H1 (cell line): Measurements from ENCODE around the gene CHD6. TPM values are rescaled to one million over a fixed set of nuclear protein-coding genes. Genes with fewer than 3 reads are reported as not detected.

Experiments used
- ASH2L ChIP-seq: fragments of 200-600, 300-600 bp; sonication (generic); IDR thresholded peaks from one replicate; pipeline ENCODE4 v1.7.1; 2017; ENCODE audit warnings: low read length
- BRCA1 ChIP-seq: IDR thresholded peaks from 2 replicates; pipeline ENCODE4 v1.6.1; 2012; ENCODE audit warnings: low read depth, low read length, improper control_type of control experiment
- RXRA ChIP-seq: IDR thresholded peaks from 2 replicates; pipeline ENCODE4 v1.6.1; 2011; ENCODE audit warnings: low read depth, mild to moderate bottlenecking, low read length, moderate library complexity; ENCODE audit not compliant: insufficient read depth
- SP2 ChIP-seq: IDR thresholded peaks from 2 replicates; pipeline ENCODE4 v1.6.1; 2012; ENCODE audit warnings: mild to moderate bottlenecking, low read length, inconsistent platforms
- TCF12 ChIP-seq: IDR thresholded peaks from 2 replicates; pipeline ENCODE4 v1.6.1; 2011; ENCODE audit warnings: low read depth, mild to moderate bottlenecking, low read length
- polyA plus RNA-seq, 7 experiments: library from polyadenylated mRNA; depleted of rRNA in 3 of 7; stranded (reverse) in 5 of 7; unstranded in 2 of 7; fragments of >200 nt in 5 of 7; fragments of 200-250 nt in 2 of 7; gene quantifications; 1 replicate in 5 of 7; 2 replicates in 1 of 7; 4 replicates in 1 of 7; pipeline versions ENCODE4 v1.2.1 to v1.2.3, GENCODE V29; 2011 to 2013; ENCODE audit warnings: missing spikeins in 2 of 7, mixed read lengths in 2 of 7
- total RNA-seq: library from RNA; stranded (reverse); fragmentation: NEBNext Ultra II Directional; extraction: Animal tissue kit (Norgen Biotek cat#: 25700); gene quantifications from 2 replicates; pipeline ENCODE4 v1.2.1, GENCODE V29; 2021

The CHD6 gene
- total and polyA plus RNA-seq, 2 of the 8 experiments (the other 6 are each of a cell fraction or from before 2014, with no cell fraction given) = 11.1 to 62.9 TPM

GRCh38 chr20:41567615-41568014 is 50.6 kb downstream of the CHD6 start (continued):
- no peak for TF ChIP-seq TCF12
- TF ChIP-seq RXRA = no peak
- TF ChIP-seq SP2 = no peak
- no peak for TF ChIP-seq BRCA1
- TF ChIP-seq ASH2L = no peak
